Mesenchymal stem cell (in vitro differentiated cells and primary cell): Measurements from ENCODE around the gene MRPL28.
"Not testable (repeated sequence)": the region's sequence is repeated elsewhere in the genome, so short reads cannot be mapped to it uniquely, and the experiment has no call there.

ENCODE experiments used
- DNase-seq: peaks from one replicate; pipeline ENCODE4 v3.0.0-alpha.2; 2013
- H2AFZ ChIP-seq: one replicate; pipeline ENCODE4 v1.6.1; 2013; ENCODE audit warnings: low read depth, mild to moderate bottlenecking, control low read depth, inconsistent platforms, low read length, moderate library complexity
- H2AK5ac ChIP-seq: 2 replicates; pipeline ENCODE4 v1.6.1; 2013; ENCODE audit warnings: low read length, moderate library complexity, mild to moderate bottlenecking, inconsistent platforms; ENCODE audit not compliant: severe bottlenecking
- H2BK120ac ChIP-seq: one replicate; pipeline ENCODE4 v1.6.1; 2013; ENCODE audit warnings: low read depth, mild to moderate bottlenecking, inconsistent platforms, low read length, moderate library complexity
- H2BK12ac ChIP-seq, 2 experiments: one replicate each; pipeline ENCODE4 v1.6.1; 2013; ENCODE audit warnings: inconsistent platforms in 2 of 2, low read length in 2 of 2, mild to moderate bottlenecking in 2 of 2, moderate library complexity in 2 of 2, control low read depth in 1 of 2
- H2BK15ac ChIP-seq: one replicate; pipeline ENCODE4 v1.6.1; 2013; ENCODE audit warnings: mild to moderate bottlenecking, low read depth, inconsistent platforms; ENCODE audit not compliant: poor library complexity, severe bottlenecking
- H2BK5ac ChIP-seq: 2 replicates; pipeline ENCODE4 v1.6.1; 2013; ENCODE audit warnings: low read depth, mild to moderate bottlenecking, low read length, control low read depth, inconsistent platforms; ENCODE audit not compliant: poor library complexity, severe bottlenecking
- H3K14ac ChIP-seq, 2 experiments: one replicate each; pipeline ENCODE4 v1.6.1; 2013; ENCODE audit warnings: inconsistent platforms in 2 of 2, low read length in 2 of 2, control low read depth in 1 of 2, mild to moderate bottlenecking in 1 of 2, moderate library complexity in 1 of 2
- H3K18ac ChIP-seq, 2 experiments: one replicate each; pipeline ENCODE4 v1.6.1; 2013; ENCODE audit warnings: inconsistent platforms in 2 of 2, low read length in 2 of 2, control low read depth in 1 of 2, low read depth in 1 of 2, mild to moderate bottlenecking in 1 of 2
- H3K23ac ChIP-seq, 2 experiments: one replicate each; pipeline ENCODE4 v1.6.1; 2013; ENCODE audit warnings: inconsistent platforms in 2 of 2, low read length in 2 of 2, mild to moderate bottlenecking in 2 of 2, moderate library complexity in 2 of 2, control low read depth in 1 of 2
- H3K27ac ChIP-seq: 2 replicates; pipeline ENCODE4 v1.5.1; 2013; ENCODE audit warnings: mild to moderate bottlenecking, moderate library complexity, low read length, control low read depth, inconsistent platforms; ENCODE audit not compliant: poor library complexity, severe bottlenecking
- H3K27me3 ChIP-seq, 2 experiments: 2 replicates each; pipeline versions ENCODE4 v1.6.1 to v1.7.0; 2013; ENCODE audit warnings: low read length in 2 of 2, mild to moderate bottlenecking in 2 of 2, moderate library complexity in 2 of 2, control low read depth in 1 of 2, inconsistent platforms in 1 of 2; ENCODE audit not compliant: control insufficient read depth in 1 of 2, insufficient read depth in 1 of 2
- H3K36me3 ChIP-seq, 2 experiments: 2 replicates each; pipeline versions ENCODE4 v1.6.1 to v1.7.0; 2013; ENCODE audit warnings: low read length in 2 of 2, control low read depth in 1 of 2, inconsistent platforms in 1 of 2, low read depth in 1 of 2, mild to moderate bottlenecking in 1 of 2; ENCODE audit not compliant: insufficient read depth in 2 of 2, control insufficient read depth in 1 of 2
- H3K4ac ChIP-seq, 2 experiments: one replicate each; pipeline ENCODE4 v1.6.1; 2013; ENCODE audit warnings: inconsistent platforms in 2 of 2, low read length in 2 of 2, mild to moderate bottlenecking in 2 of 2, moderate library complexity in 2 of 2, control low read depth in 1 of 2, low read depth in 1 of 2
- H3K4me1 ChIP-seq: 2 replicates; pipeline ENCODE4 v1.6.1; 2013; ENCODE audit warnings: low read depth, low read length, control low read depth; ENCODE audit not compliant: control insufficient read depth, insufficient read depth
- H3K4me2 ChIP-seq: 2 replicates; pipeline ENCODE4 v1.6.1; 2013; ENCODE audit warnings: low read length, mild to moderate bottlenecking, inconsistent platforms; ENCODE audit not compliant: poor library complexity, severe bottlenecking
- H3K4me3 ChIP-seq, 2 experiments: 2 replicates each; pipeline versions ENCODE4 v1.5.1 to v1.7.0; 2013; ENCODE audit warnings: low read length in 2 of 2, mild to moderate bottlenecking in 2 of 2, control low read depth in 1 of 2, low read depth in 1 of 2; ENCODE audit not compliant: insufficient read depth in 1 of 2
- H3K79me1 ChIP-seq: replicated peaks from 2 replicates; pipeline ENCODE4 v1.6.1; 2013; ENCODE audit warnings: mild to moderate bottlenecking, control low read depth, low read length, inconsistent platforms; ENCODE audit not compliant: poor library complexity, severe bottlenecking
- H3K9ac ChIP-seq: 2 replicates; pipeline ENCODE4 v1.7.0; 2013; ENCODE audit warnings: mild to moderate bottlenecking, low read length, moderate library complexity
- H3K9me3 ChIP-seq: 2 replicates; pipeline ENCODE4 v1.7.0; 2013; ENCODE audit warnings: mild to moderate bottlenecking, low read length; ENCODE audit not compliant: control insufficient read depth
- H4K8ac ChIP-seq: one replicate; pipeline ENCODE4 v1.6.1; 2013; ENCODE audit warnings: inconsistent platforms, mild to moderate bottlenecking, low read length, moderate library complexity
- H4K91ac ChIP-seq: one replicate; pipeline ENCODE4 v1.6.1; 2013; ENCODE audit warnings: mild to moderate bottlenecking, low read length, inconsistent platforms
- WGBS: methylation state at CpG from one replicate; pipeline ENCODE4 v1.1.7; 2013; ENCODE audit warnings: mixed read lengths; 5-methylcytosine and 5-hydroxymethylcytosine counted together

Gene MRPL28

DNA sequence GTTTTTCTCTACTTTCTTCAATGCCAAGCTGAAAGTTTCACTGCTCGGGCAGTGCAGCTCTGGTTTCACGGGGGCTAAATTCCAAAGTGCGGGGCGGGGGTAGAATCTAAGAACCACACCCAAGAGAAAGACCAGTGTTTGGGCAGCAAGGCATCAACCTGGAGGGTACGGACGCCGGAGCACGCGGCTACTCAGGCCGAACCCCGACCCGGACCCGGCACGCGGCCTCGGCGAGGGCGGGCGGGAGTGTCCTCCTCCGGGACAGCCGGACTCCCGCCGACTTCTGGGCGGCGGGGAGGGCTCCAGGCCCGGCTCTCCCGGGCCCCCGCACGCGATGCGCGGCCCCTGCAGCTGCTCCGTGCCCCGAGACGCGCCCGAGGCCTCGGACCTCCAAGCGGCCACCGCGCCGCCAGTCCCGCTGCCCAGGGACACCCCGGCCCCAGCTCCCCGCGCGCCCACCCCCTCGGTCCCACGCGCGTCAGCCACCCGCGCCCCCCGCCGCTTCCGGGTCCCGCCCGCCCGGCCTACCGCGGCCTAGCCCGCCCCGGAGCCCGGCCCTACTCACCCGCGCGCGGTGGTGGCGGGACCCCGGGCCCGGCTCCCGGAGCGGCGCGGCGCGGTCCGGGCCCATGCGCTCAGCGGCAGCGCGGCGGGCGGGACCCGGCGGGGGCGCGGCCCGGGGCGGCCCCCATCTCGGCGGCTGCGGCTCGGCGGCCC lies 18.4 kb downstream of the MRPL28 start:
- H3K4ac ChIP-seq: peak overlapping the region in 1 of 2 experiments; percentile 49
- H2BK12ac ChIP-seq: no peak overlapping the region

DNA sequence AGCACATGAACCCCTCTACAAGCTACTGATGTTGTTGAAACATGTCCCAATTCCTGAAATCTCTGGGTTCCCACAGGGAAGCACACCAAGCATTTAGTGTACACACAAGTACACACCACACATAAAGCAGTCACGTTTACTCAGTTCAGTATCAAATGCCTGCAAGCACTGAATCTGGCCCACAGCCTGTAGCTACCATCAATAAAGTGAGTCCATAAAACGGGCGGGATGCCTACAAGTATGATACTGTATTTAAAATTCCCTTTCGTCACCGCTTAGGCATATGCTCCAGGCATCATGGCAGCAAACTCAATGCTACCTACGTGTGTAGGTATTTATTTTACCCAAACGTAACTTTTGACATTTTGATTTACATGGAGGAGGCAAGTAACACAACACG lies 20.1 kb downstream of the MRPL28 start:
- no peak overlapping the region for H2BK5ac ChIP-seq
- H3K9ac ChIP-seq: no peak overlapping the region
- WGBS: 95% methylated on average over 8 of the region's 8 CpGs
- H4K8ac ChIP-seq: no peak overlapping the region
- no peak overlapping the region for H3K4me2 ChIP-seq
- no peak overlapping the region for H2BK120ac ChIP-seq
- H2AK5ac ChIP-seq: no peak overlapping the region
- no peak overlapping the region for H3K27ac ChIP-seq
- H3K36me3 ChIP-seq: peaks cover 15 to 22% of the 10 kb centered on the region in 2 experiments
- no peak overlapping the region for H4K91ac ChIP-seq
- no peak for DNase-seq
- H3K4me1 ChIP-seq: peaks cover 35% of the 10 kb centered on the region
- no peak overlapping the region for H3K14ac ChIP-seq
- no peak overlapping the region for H2BK12ac ChIP-seq
- H3K27me3 ChIP-seq: no peaks in the 10 kb centered on the region
- no peak overlapping the region for H3K18ac ChIP-seq
- H3K9me3 ChIP-seq: no peaks in the 10 kb centered on the region
- H3K4me3 ChIP-seq: no peak overlapping the region
- peaks cover 22% of the 10 kb centered on the region for H3K79me1 ChIP-seq
- no peak overlapping the region for H2AFZ ChIP-seq
- H2BK15ac ChIP-seq: no peak overlapping the region
- no peak overlapping the region for H3K23ac ChIP-seq
- H3K4ac ChIP-seq: no peak overlapping the region

More for the DNA sequence above, 18.4 kb downstream of the MRPL28 start:
- H3K36me3 ChIP-seq: peaks cover 4 to 8% of the 10 kb centered on the region in 2 experiments
- H3K9ac ChIP-seq: peak overlapping the region; percentile 87
- no peak overlapping the region for H4K91ac ChIP-seq
- no peak overlapping the region for H3K27ac ChIP-seq
- peaks cover 27% of the 10 kb centered on the region for H3K4me1 ChIP-seq
- no peaks in the 10 kb centered on the region for H3K9me3 ChIP-seq
- H3K14ac ChIP-seq: no peak overlapping the region
- no peak overlapping the region for H2BK120ac ChIP-seq
- H2BK5ac ChIP-seq: no peak overlapping the region
- no peak overlapping the region for H2AK5ac ChIP-seq
- H2AFZ ChIP-seq: no peak overlapping the region
- H3K27me3 ChIP-seq: no peaks in the 10 kb centered on the region
- 1% methylated on average over 12 of the region's 95 CpGs for WGBS
- peak overlapping the region; percentile 60 to 63 for H3K18ac ChIP-seq
- no peak overlapping the region for H3K23ac ChIP-seq
- no peak overlapping the region for H4K8ac ChIP-seq
- peak overlapping the region; percentile 95 for H3K4me2 ChIP-seq
- peak; percentile 26 for DNase-seq
- peak overlapping the region; percentile 77 for H2BK15ac ChIP-seq
- H3K79me1 ChIP-seq: peaks cover 16% of the 10 kb centered on the region
- peak overlapping the region; percentile 72 to 83 for H3K4me3 ChIP-seq

DNA sequence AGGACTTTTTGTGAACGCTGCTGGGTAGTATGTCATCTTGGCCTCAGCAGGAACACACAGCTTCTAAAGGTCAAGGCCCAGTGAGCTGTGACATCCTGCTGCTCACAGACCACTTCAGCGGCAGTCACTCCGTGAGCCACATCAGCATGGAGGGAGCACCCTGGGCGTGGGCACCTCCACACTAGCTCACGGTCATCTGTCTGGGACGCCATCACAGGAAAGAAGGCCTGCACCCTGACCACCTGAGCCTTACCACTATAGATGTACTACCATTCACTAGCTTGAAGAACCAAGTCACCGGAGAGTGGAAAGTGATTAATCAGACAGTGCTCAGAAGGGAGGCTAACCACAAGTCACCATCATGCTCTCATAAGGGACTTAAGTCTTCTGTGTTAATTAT lies 21.1 kb downstream of the MRPL28 start:
- H3K36me3 ChIP-seq: peaks cover 22 to 29% of the 10 kb centered on the region in 2 experiments
- H2AK5ac ChIP-seq: no peak overlapping the region
- no peak overlapping the region for H2BK12ac ChIP-seq
- peak overlapping the region; percentile 78 for H4K91ac ChIP-seq
- H3K14ac ChIP-seq: peak overlapping the region in 1 of 2 experiments; percentile 13
- DNase-seq: peak; percentile 26
- no peak overlapping the region for H3K9ac ChIP-seq
- no peaks in the 10 kb centered on the region for H3K27me3 ChIP-seq
- no peak overlapping the region for H3K4me2 ChIP-seq
- no peak overlapping the region for H3K4ac ChIP-seq
- no peak overlapping the region for H2AFZ ChIP-seq
- H4K8ac ChIP-seq: peak overlapping the region; percentile 24
- no peak overlapping the region for H2BK120ac ChIP-seq
- H3K18ac ChIP-seq: peak overlapping the region in 1 of 2 experiments; percentile 52
- H2BK5ac ChIP-seq: no peak overlapping the region
- peaks cover 35% of the 10 kb centered on the region for H3K4me1 ChIP-seq
- no peak overlapping the region for H2BK15ac ChIP-seq
- H3K27ac ChIP-seq: no peak overlapping the region
- H3K79me1 ChIP-seq: peaks cover 27% of the 10 kb centered on the region
- WGBS: 58% methylated on average over 6 of the region's 7 CpGs
- H3K4me3 ChIP-seq: no peak overlapping the region
- no peaks in the 10 kb centered on the region for H3K9me3 ChIP-seq
- H3K23ac ChIP-seq: no peak overlapping the region

DNA sequence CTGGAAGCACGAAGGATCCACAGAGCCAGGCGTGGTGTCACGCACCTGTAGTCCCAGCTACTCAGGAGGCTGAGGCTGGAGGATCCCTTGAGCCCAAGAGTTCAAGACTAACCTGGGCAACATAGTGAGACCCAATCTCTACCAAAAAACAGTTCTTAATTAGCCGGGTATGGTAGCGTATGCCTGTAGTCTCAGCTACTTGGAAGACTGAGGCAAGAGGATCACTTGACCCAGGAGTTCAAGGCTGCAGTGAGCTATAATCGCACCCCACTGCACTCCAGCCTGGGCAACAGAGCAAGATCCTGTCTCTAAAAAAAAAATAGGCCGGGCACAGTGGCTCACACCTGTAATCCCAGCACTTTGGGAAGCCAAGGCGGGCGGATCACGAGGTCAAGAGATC lies 21.8 kb downstream of the MRPL28 start:
- H2BK15ac ChIP-seq, DNase-seq, H2BK5ac ChIP-seq, H3K27me3 ChIP-seq, H3K4me2 ChIP-seq, H3K18ac ChIP-seq, H2BK120ac ChIP-seq, H3K14ac ChIP-seq, H3K4me3 ChIP-seq, H2BK12ac ChIP-seq, H3K4ac ChIP-seq, H4K8ac ChIP-seq, H3K23ac ChIP-seq, H4K91ac ChIP-seq, H2AFZ ChIP-seq, H2AK5ac ChIP-seq, H3K27ac ChIP-seq, H3K9ac ChIP-seq, H3K9me3 ChIP-seq: not testable (repeated sequence)
- 97% methylated on average over 10 of the region's 10 CpGs for WGBS
- Histone ChIP-seq H3K4me1 (peaks cover 33% of the 10 kb centered on the region), H3K36me3 (peaks cover 22 to 29% of the 10 kb centered on the region in 2 experiments), H3K79me1 (peaks cover 27% of the 10 kb centered on the region)
